ENCODE measurements around the gene HINT1. TPM values are rescaled to one million over a fixed set of nuclear protein-coding genes. Genes with fewer than 3 reads are reported as not detected.
A peak's percentile ranks its signal among the peaks of the same experiment; 100 is the strongest.

Gene HINT1
- total RNA-seq, 1 experiment from 2014 or later: 232 TPM

- peak overlapping the region; percentile 75 for H3K4me3 Mint-ChIP-seq (ENCODE audit: low read depth, unreplicated experiment)
- DNase-seq: peak; percentile 79
- no peaks in the 10 kb centered on the region for H3K9me3 Mint-ChIP-seq (ENCODE audit: low read depth, unreplicated experiment)
- no TSS peak for BruUV-seq (replicated peaks)
- peaks cover 56% of the 10 kb centered on the region for H3K36me3 Mint-ChIP-seq (ENCODE audit: insufficient read depth, unreplicated experiment)
- no peak for TF ChIP-seq CTCF (IDR thresholded peaks at IDR 0.05; ENCODE audit: unreplicated experiment)
- CTCF ChIA-PET: interaction anchor here (0.6 to 1.2 kb wide), 6 partner anchors 94 to 243 kb away, joined by 3 to 9 read pairs (median 4); no protein-coding TSS in a partner anchor
- peak overlapping the region; percentile 78 for H3K27ac Mint-ChIP-seq (ENCODE audit: unreplicated experiment)
- no peaks in the 10 kb centered on the region for H3K27me3 Mint-ChIP-seq (ENCODE audit: unreplicated experiment)
- intact Hi-C loops (cut with micrococcal nuclease; ENCODE audit: unreplicated experiment): loop anchor here (1.0 to 5.0 kb wide), 2 partner anchors 218 to 253 kb away; no protein-coding TSS in a partner anchor
- H3K4me1 Mint-ChIP-seq (ENCODE audit: low read depth, unreplicated experiment): peaks cover 27% of the 10 kb centered on the region
Observed at GRCh38 chr5:131164191-131165118, 601 bp downstream of the HINT1 start.

DNA sequence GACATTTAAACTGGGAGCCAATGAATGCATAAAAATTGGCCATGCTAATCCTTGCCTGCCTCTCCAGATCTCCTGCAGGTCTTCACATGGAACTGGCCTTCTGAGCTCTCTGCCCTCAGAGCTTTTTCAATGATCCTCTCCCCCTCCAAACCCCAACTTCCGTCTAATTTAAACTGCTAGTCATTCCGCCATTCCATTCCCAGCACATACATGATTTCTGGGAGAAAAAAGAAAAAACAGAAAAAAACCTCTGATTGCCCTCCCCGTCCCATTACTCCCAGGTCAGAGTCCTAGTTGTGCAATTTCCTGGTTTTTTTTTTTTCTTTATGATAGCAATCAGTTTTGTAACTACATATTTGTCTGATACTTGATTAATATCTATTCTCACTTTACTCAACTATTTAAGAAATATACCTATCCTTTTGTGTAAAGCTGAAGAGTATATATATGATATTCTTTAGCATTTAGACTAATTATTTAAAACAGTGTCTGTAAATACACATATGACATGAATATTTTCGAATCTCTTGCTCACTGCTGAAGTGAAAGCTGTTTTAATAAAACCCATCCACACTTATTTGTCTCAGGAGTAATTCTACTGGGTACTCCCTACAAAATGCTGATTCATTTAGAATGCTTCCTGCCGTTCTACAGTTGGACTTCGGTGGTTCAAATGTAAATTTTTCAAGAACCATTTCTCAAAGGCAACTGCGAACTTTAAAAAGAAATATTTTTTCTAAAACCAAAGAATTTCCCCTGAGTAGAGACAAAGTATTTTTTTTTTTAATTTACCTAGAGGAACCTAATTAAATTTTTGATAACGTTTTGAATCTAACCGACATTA lies 1.6 kb downstream of the HINT1 start:
- TSS peak; percentile 41 for BruUV-seq (replicated peaks)
- Mint-ChIP-seq H3K4me3 (ENCODE audit: low read depth, unreplicated experiment) (peak overlapping the region; percentile 75), H3K27ac (ENCODE audit: unreplicated experiment) (peak overlapping the region; percentile 78), H3K4me1 (ENCODE audit: low read depth, unreplicated experiment) (peaks cover 17% of the 10 kb centered on the region), H3K27me3 (ENCODE audit: unreplicated experiment) (no peaks in the 10 kb centered on the region), H3K9me3 (ENCODE audit: low read depth, unreplicated experiment) (no peaks in the 10 kb centered on the region), H3K36me3 (ENCODE audit: insufficient read depth, unreplicated experiment) (peaks cover 63% of the 10 kb centered on the region)
- intact Hi-C loops (cut with micrococcal nuclease; ENCODE audit: unreplicated experiment): loop anchor here (1.0 to 5.0 kb wide), 2 partner anchors 219 to 254 kb away; no protein-coding TSS in a partner anchor
- CTCF ChIA-PET: interaction anchor here (0.6 to 1.2 kb wide), 4 partner anchors 112 to 546 kb away, joined by 3 to 5 read pairs (median 4); no protein-coding TSS in a partner anchor
- no peak for TF ChIP-seq CTCF (IDR thresholded peaks at IDR 0.05; ENCODE audit: unreplicated experiment)
- DNase-seq: no peak

GRCh38 chr5:131160134-131160533 lies 4.9 kb downstream of the HINT1 start:
- CTCF ChIA-PET: no interaction called here
- Mint-ChIP-seq H3K4me1 (ENCODE audit: low read depth, unreplicated experiment) (peaks cover 9% of the 10 kb centered on the region), H3K27me3 (ENCODE audit: unreplicated experiment) (no peaks in the 10 kb centered on the region), H3K9me3 (ENCODE audit: low read depth, unreplicated experiment) (no peaks in the 10 kb centered on the region), H3K27ac (ENCODE audit: unreplicated experiment) (no peak overlapping the region), H3K36me3 (ENCODE audit: insufficient read depth, unreplicated experiment) (peaks cover 68% of the 10 kb centered on the region), H3K4me3 (ENCODE audit: low read depth, unreplicated experiment) (no peak overlapping the region)
- DNase-seq: no peak
- intact Hi-C loops (cut with micrococcal nuclease; ENCODE audit: unreplicated experiment): loop anchor here (5.0 kb wide), 1 partner anchor 222 kb away; no protein-coding TSS in a partner anchor
- BruUV-seq (replicated peaks): no TSS peak
- no peak for TF ChIP-seq CTCF (IDR thresholded peaks at IDR 0.05; ENCODE audit: unreplicated experiment)

DNA sequence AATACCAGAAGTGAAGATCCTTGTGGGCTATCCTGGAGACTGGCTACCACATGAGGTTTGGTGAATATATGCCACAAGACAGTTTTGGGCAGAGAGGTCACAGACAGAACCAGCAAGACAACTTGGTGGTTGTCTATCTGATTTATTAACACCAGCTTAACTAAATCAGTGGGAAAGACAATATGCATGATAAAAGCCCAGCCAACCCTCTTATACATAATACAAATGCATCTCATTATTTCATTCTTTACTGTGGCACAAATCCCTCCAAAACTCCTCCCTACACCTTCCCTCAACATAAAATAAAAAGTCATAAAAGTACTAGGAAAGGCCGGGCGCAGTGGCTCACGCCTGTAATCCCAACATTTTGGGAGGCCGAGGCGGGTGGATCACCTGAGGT lies 8.1 kb downstream of the HINT1 start:
- Mint-ChIP-seq H3K27me3 (ENCODE audit: unreplicated experiment) (no peaks in the 10 kb centered on the region), H3K4me3 (ENCODE audit: low read depth, unreplicated experiment) (no peak overlapping the region), H3K4me1 (ENCODE audit: low read depth, unreplicated experiment) (no peaks in the 10 kb centered on the region), H3K36me3 (ENCODE audit: insufficient read depth, unreplicated experiment) (peaks cover 40% of the 10 kb centered on the region), H3K27ac (ENCODE audit: unreplicated experiment) (no peak overlapping the region), H3K9me3 (ENCODE audit: low read depth, unreplicated experiment) (no peaks in the 10 kb centered on the region)
- DNase-seq: no peak
- BruUV-seq (replicated peaks): no TSS peak
- intact Hi-C loops (cut with micrococcal nuclease; ENCODE audit: unreplicated experiment): no loop called here
- no peak for TF ChIP-seq CTCF (IDR thresholded peaks at IDR 0.05; ENCODE audit: unreplicated experiment)
- CTCF ChIA-PET: no interaction called here

All from Calu3 (cell line).